GM18867 (cell line): Measurements from ENCODE around the gene SMIM35.
A peak's percentile ranks its signal among the peaks of the same experiment; 100 is the strongest.
"Not testable (repeated sequence)": the region's sequence is repeated elsewhere in the genome, so short reads cannot be mapped to it uniquely, and the experiment has no call there.

Experiments
- ATAC-seq: cut with Tn5 transposase; IDR thresholded peaks from one replicate; pipeline ENCODE4 v1.9.1; 2021; ENCODE audit warnings: mild to moderate bottlenecking, moderate library complexity; ENCODE audit not compliant: unreplicated experiment

Gene SMIM35

GRCh38 chr11:118046051-118046963 is 40.5 kb downstream of the SMIM35 start:
- ATAC-seq, result no peak

- no peak for ATAC-seq
These were observed 41.6 kb downstream of the SMIM35 start for GRCh38 chr11:118045191-118045590.

GRCh38 chr11:118042796-118043195 is 44.0 kb downstream of the SMIM35 start:
- ATAC-seq, result no peak

GRCh38 chr11:118042141-118042540 is 44.6 kb downstream of the SMIM35 start:
- no peak for ATAC-seq

- peak; percentile 54 for ATAC-seq
These were observed 53.3 kb downstream of the SMIM35 start for GRCh38 chr11:118033443-118033842.

- ATAC-seq, result no peak
These were observed 58.1 kb downstream of the SMIM35 start for GRCh38 chr11:118028626-118029025.

GRCh38 chr11:118027694-118028093 is 59.1 kb downstream of the SMIM35 start:
- no peak for ATAC-seq

GRCh38 chr11:118021146-118021545 is 65.6 kb downstream of the SMIM35 start:
- ATAC-seq, result no peak

GRCh38 chr11:118018401-118018800 is 68.4 kb downstream of the SMIM35 start:
- no peak for ATAC-seq

- no peak for ATAC-seq
These were observed 69.0 kb downstream of the SMIM35 start for GRCh38 chr11:118017631-118018315.

- no peak for ATAC-seq
These were observed 69.7 kb downstream of the SMIM35 start for GRCh38 chr11:118017111-118017510.

- ATAC-seq, result no peak
These were observed 70.7 kb downstream of the SMIM35 start for GRCh38 chr11:118016104-118016503.

- no peak for ATAC-seq
These were observed 71.3 kb downstream of the SMIM35 start for GRCh38 chr11:118015385-118015841.

GRCh38 chr11:118014022-118014421 is 72.7 kb downstream of the SMIM35 start:
- ATAC-seq, result no peak

GRCh38 chr11:118012083-118012669 is 74.6 kb downstream of the SMIM35 start:
- no peak for ATAC-seq

GRCh38 chr11:118010738-118011461 is 75.9 kb downstream of the SMIM35 start:
- ATAC-seq, result peak; percentile 78

GRCh38 chr11:118009864-118010737 is 76.7 kb downstream of the SMIM35 start:
- ATAC-seq, result no peak

GRCh38 chr11:118008271-118008911 is 78.4 kb downstream of the SMIM35 start:
- no peak for ATAC-seq

- ATAC-seq, result not testable (repeated sequence)
These were observed 79.0 kb downstream of the SMIM35 start for GRCh38 chr11:118007563-118008270.
